HG03045 (cell line): ENCODE measurements around the gene SGSM1.

Experiments used
- ATAC-seq: cut with Tn5 transposase; IDR thresholded peaks from one replicate; pipeline ENCODE4 v1.9.1; 2021; ENCODE audit warnings: mild to moderate bottlenecking, moderate library complexity; ENCODE audit not compliant: unreplicated experiment

The SGSM1 gene

GRCh38 chr22:24803064-24803542 lies 2.9 kb upstream of the SGSM1 start:
- ATAC-seq, result no peak

GRCh38 chr22:24806663-24807001 lies 621 bp downstream of the SGSM1 start:
- no peak for ATAC-seq

GRCh38 chr22:24807284-24807950 lies 1.4 kb downstream of the SGSM1 start:
- no peak for ATAC-seq

GRCh38 chr22:24809331-24809730 lies 3.3 kb downstream of the SGSM1 start:
- ATAC-seq, result no peak

- ATAC-seq, result no peak
These were observed 4.2 kb downstream of the SGSM1 start for GRCh38 chr22:24810043-24810749.

- no peak for ATAC-seq
These were observed 7.2 kb downstream of the SGSM1 start for GRCh38 chr22:24812950-24813775.

- no peak for ATAC-seq
These were observed 8.1 kb downstream of the SGSM1 start for GRCh38 chr22:24813861-24814770.

GRCh38 chr22:24816806-24817205 lies 10.8 kb downstream of the SGSM1 start:
- ATAC-seq, result no peak

- no peak for ATAC-seq
These were observed 13.5 kb downstream of the SGSM1 start for GRCh38 chr22:24819487-24819886.

- no peak for ATAC-seq
These were observed 14.0 kb downstream of the SGSM1 start for GRCh38 chr22:24819911-24820461.

GRCh38 chr22:24822471-24822870 lies 16.5 kb downstream of the SGSM1 start:
- ATAC-seq, result no peak

GRCh38 chr22:24823787-24824186 lies 17.8 kb downstream of the SGSM1 start:
- ATAC-seq, result no peak

GRCh38 chr22:24824250-24824649 lies 18.2 kb downstream of the SGSM1 start:
- ATAC-seq, result no peak

- ATAC-seq, result no peak
These were observed 18.9 kb downstream of the SGSM1 start for GRCh38 chr22:24824915-24825314.

- no peak for ATAC-seq
These were observed 20.8 kb downstream of the SGSM1 start for GRCh38 chr22:24826710-24827285.

- ATAC-seq, result no peak
These were observed 21.3 kb downstream of the SGSM1 start for GRCh38 chr22:24827296-24827695.

- ATAC-seq, result no peak
These were observed 24.4 kb downstream of the SGSM1 start for GRCh38 chr22:24830205-24830979.

GRCh38 chr22:24831687-24832086 lies 25.7 kb downstream of the SGSM1 start:
- no peak for ATAC-seq

GRCh38 chr22:24833881-24834495 lies 28.0 kb downstream of the SGSM1 start:
- ATAC-seq, result no peak
